OCI-LY7 (cell line): Measurements from ENCODE around the gene C3orf52.

Experiments
- CTCF ChIP-seq: fragments of 200-600 bp; sonication (generic); conservative IDR thresholded peaks from 2 replicates; pipeline ENCODE4 v1.5.1; 2014; ENCODE audit warnings: mild to moderate bottlenecking, antibody characterized with exemption, low read length, moderate library complexity, mixed read lengths
- EZH2phosphoT487 ChIP-seq: fragments of 200-600 bp; sonication (generic); IDR thresholded peaks from 2 replicates; pipeline ENCODE4 v1.6.1; 2018; ENCODE audit warnings: low read depth, borderline replicate concordance, mild to moderate bottlenecking, mixed run types, antibody characterized with exemption, low read length, moderate library complexity, mixed read lengths

GRCh38 chr3:112042842-112043280 is 43.3 kb upstream of the C3orf52 start:
- TF ChIP-seq CTCF (no peak), EZH2phosphoT487 (no peak)
